ENCODE measurements around the gene VPS33B. TPM values are rescaled to one million over a fixed set of nuclear protein-coding genes. Genes with fewer than 3 reads are reported as not detected.
A peak's percentile ranks its signal among the peaks of the same experiment; 100 is the strongest.

The VPS33B gene
- total and polyA plus RNA-seq, 2 of the 13 experiments (the other 11 are each of a cell fraction or from before 2014, with no cell fraction given): 15.8 to 16.5 TPM

GRCh38 chr15:90954712-90955623, 67.4 kb downstream of the VPS33B start, which contains the start of gene RCCD1 (continued):
- TF ChIP-seq ZNF556 (CRISPR knock-in tag; IDR thresholded peaks at IDR 0.05; ENCODE audit: borderline replicate concordance) (no peak), ZNF564 (CRISPR knock-in tag; IDR thresholded peaks at IDR 0.05) (peak; percentile 31; the same call in 1 of the 2 replicates), U2AF2 (IDR thresholded peaks at IDR 0.05; ENCODE audit: low read depth, low read length) (no peak), TMF1 (CRISPR knock-in tag; IDR thresholded peaks at IDR 0.05; ENCODE audit: low read depth) (peak; percentile 91), SMAD3 (CRISPR knock-in tag; IDR thresholded peaks at IDR 0.05) (no peak), PHF20 (CRISPR knock-in tag; IDR thresholded peaks at IDR 0.05) (peak; percentile 56; the same call in 1 of the 2 replicates), MTA3 (CRISPR knock-in tag; IDR thresholded peaks at IDR 0.05) (no peak), ZNF782 (CRISPR knock-in tag; IDR thresholded peaks at IDR 0.05; ENCODE audit: borderline replicate concordance) (no peak), DRAP1 (CRISPR knock-in tag; IDR thresholded peaks at IDR 0.05) (peak; percentile 54; the same call in 1 of the 2 replicates), ZNF121 (CRISPR knock-in tag; IDR thresholded peaks at IDR 0.05) (peak; percentile 94; the same call in 1 of the 2 replicates), ZSCAN21 (CRISPR knock-in tag; IDR thresholded peaks at IDR 0.05; ENCODE audit: borderline replicate concordance) (peak; percentile 81), GATAD1 (CRISPR knock-in tag; IDR thresholded peaks at IDR 0.05) (peak; percentile 78), ZBTB49 (CRISPR knock-in tag; IDR thresholded peaks at IDR 0.05; ENCODE audit: borderline replicate concordance) (no peak), ZNF580 (CRISPR knock-in tag; IDR thresholded peaks at IDR 0.05; ENCODE audit: borderline replicate concordance, low read depth) (peak; percentile 57; the same call in 1 of the 2 replicates), MAF1 (CRISPR knock-in tag; IDR thresholded peaks at IDR 0.05; ENCODE audit: borderline replicate concordance) (no peak), ISX (CRISPR knock-in tag; conservative IDR thresholded peaks at IDR 0.05) (0 out of 2 replicates have a peak, but pooled peaks have one; percentile 79), IRF2 (CRISPR knock-in tag; IDR thresholded peaks at IDR 0.05) (0 out of 2 replicates have a peak, but pooled peaks have one; percentile 26), IRF9 (CRISPR knock-in tag; IDR thresholded peaks at IDR 0.05; ENCODE audit: borderline replicate concordance) (no peak; the same call in 1 of the 2 replicates), CHD4 (IDR thresholded peaks at IDR 0.05; ENCODE audit: borderline replicate concordance, low read length) (peak; percentile 48; the same call in 1 of the 2 replicates), SMARCE1 (IDR thresholded peaks at IDR 0.05; ENCODE audit: borderline replicate concordance) (no peak), ZNF232 (CRISPR knock-in tag; IDR thresholded peaks at IDR 0.05; ENCODE audit: borderline replicate concordance) (peak; percentile 80; the same call in 1 of the 2 replicates), SCMH1 (CRISPR knock-in tag; IDR thresholded peaks at IDR 0.05; ENCODE audit: borderline replicate concordance) (no peak), NFE2L2 (IDR thresholded peaks at IDR 0.05; ENCODE audit: low read length) (no peak), ZMYM2 (CRISPR knock-in tag; IDR thresholded peaks at IDR 0.05) (peak; percentile 91; the same call in 1 of the 2 replicates), PHB2 (IDR thresholded peaks at IDR 0.05; ENCODE audit: partially characterized antibody) (no peak)
